Neural progenitor cell (in vitro differentiated cells): Measurements from ENCODE around the gene AP2A2.

Experiments used
- EZH2 ChIP-seq: fragments of 200-600 bp; sonication (generic); IDR thresholded peaks from 2 replicates; pipeline ENCODE4 v1.6.1; 2017; ENCODE audit warnings: antibody characterized with exemption, mild to moderate bottlenecking, moderate library complexity
- TF ChIP-seq, protein P1 (sequence below): fragments of 200-600 bp; sonication (generic); IDR thresholded peaks from 2 replicates; pipeline ENCODE4 v1.5.1; 2017; ENCODE audit warnings: antibody characterized with exemption, mild to moderate bottlenecking

DNA sequence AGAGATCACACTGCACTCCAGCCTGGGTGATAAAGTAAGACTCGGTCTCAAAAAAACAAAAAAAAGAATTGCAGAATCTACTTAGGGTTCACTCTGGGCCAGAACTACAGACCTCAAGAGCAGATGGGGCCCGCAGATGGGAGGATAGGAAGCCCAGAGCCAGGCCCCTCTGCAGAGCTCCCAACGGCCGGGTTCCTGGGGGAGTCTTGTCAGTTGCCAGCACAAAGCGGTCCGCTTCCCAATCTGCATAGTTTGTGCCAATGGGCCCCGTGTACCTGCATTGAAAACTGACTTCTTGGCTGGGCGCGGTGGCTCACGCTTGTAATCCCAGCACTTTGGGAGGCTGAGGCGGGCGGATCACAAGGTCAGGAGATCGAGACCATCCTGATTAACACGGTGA lies 13.4 kb upstream of the AP2A2 start:
- TF ChIP-seq, protein P1, sequence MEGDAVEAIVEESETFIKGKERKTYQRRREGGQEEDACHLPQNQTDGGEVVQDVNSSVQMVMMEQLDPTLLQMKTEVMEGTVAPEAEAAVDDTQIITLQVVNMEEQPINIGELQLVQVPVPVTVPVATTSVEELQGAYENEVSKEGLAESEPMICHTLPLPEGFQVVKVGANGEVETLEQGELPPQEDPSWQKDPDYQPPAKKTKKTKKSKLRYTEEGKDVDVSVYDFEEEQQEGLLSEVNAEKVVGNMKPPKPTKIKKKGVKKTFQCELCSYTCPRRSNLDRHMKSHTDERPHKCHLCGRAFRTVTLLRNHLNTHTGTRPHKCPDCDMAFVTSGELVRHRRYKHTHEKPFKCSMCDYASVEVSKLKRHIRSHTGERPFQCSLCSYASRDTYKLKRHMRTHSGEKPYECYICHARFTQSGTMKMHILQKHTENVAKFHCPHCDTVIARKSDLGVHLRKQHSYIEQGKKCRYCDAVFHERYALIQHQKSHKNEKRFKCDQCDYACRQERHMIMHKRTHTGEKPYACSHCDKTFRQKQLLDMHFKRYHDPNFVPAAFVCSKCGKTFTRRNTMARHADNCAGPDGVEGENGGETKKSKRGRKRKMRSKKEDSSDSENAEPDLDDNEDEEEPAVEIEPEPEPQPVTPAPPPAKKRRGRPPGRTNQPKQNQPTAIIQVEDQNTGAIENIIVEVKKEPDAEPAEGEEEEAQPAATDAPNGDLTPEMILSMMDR: no peak
- TF ChIP-seq EZH2: no peak
